B cell (primary cell): ENCODE measurements around the gene RNASE7. TPM values are rescaled to one million over a fixed set of nuclear protein-coding genes. Genes with fewer than 3 reads are reported as not detected.

Experiments
- ATAC-seq: fragments of 200-7000 bp; cut with Tn5 transposase; one replicate; pipeline ENCODE4 v1.10.0; 2021; ENCODE audit warnings: low read depth, mild to moderate bottlenecking, moderate number of reproducible peaks, moderate library complexity
- CTCF ChIA-PET: fragments of 350-600 bp; sonication (Branson Sonifier 250); formaldehyde crosslinking; loops from one replicate; lab custom pipeline; 2021; ENCODE audit warnings: antibody characterized with exemption, inconsistent platforms; lab: Charles Lee
- POLR2A ChIA-PET: fragments of 350-600 bp; sonication (Branson Sonifier 250); formaldehyde crosslinking; loops from one replicate; lab custom pipeline; 2021; ENCODE audit warnings: antibody characterized with exemption; lab: Charles Lee
- DNase-seq: peaks from one replicate; pipeline ENCODE4 v3.0.0; 2013
- H2AFZ ChIP-seq: 2 replicates; pipeline ENCODE4 v1.6.1; 2012; ENCODE audit warnings: mild to moderate bottlenecking, low read depth, low read length; ENCODE audit not compliant: insufficient read depth, poor library complexity, severe bottlenecking
- H3K27ac ChIP-seq, 2 donors: 1 replicate in 1 of 2; 2 replicates in 1 of 2; pipeline ENCODE4 v1.5.1; 2012 to 2013; ENCODE audit warnings: low read length in 2 of 2, mild to moderate bottlenecking in 2 of 2, moderate library complexity in 1 of 2
- H3K27me3 ChIP-seq, 4 experiments: fragments of 200-600 bp in 1 of 4; sonication (generic) in 1 of 4; replicated peaks in 1 of 4; 1 replicate in 2 of 4; 2 replicates in 2 of 4; pipeline versions ENCODE4 v1.6.1 to v1.7.0; 2013 to 2016; ENCODE audit warnings: low read length in 3 of 4, mild to moderate bottlenecking in 2 of 4, mixed read lengths in 1 of 4, moderate library complexity in 1 of 4; ENCODE audit not compliant: insufficient read depth in 4 of 4, control insufficient read depth in 3 of 4; ENCODE audit errors: control extremely low read depth in 1 of 4
- H3K36me3 ChIP-seq, 2 experiments: replicated peaks in 1 of 2; 1 replicate in 1 of 2; 2 replicates in 1 of 2; pipeline versions ENCODE4 v1.6.1 to v1.7.1; 2013; ENCODE audit warnings: low read length in 1 of 2; ENCODE audit not compliant: insufficient read depth in 2 of 2, control insufficient read depth in 1 of 2; ENCODE audit errors: control extremely low read depth in 1 of 2, extremely low read depth in 1 of 2
- H3K4me1 ChIP-seq, 2 donors: fragments of 200-600 bp in 1 of 2; sonication (generic) in 1 of 2; 1 replicate in 1 of 2; 2 replicates in 1 of 2; pipeline versions ENCODE4 v1.5.1 to v1.6.1; 2013 to 2017; ENCODE audit warnings: low read length in 2 of 2; ENCODE audit not compliant: control insufficient read depth in 2 of 2, insufficient read depth in 2 of 2
- H3K4me2 ChIP-seq: replicated peaks from 2 replicates; pipeline ENCODE3; 2012; ENCODE audit warnings: mild to moderate bottlenecking, low read depth, low read length; ENCODE audit not compliant: poor library complexity, severe bottlenecking
- H3K4me3 ChIP-seq, 5 experiments: fragments of 200-600 bp in 1 of 5; sonication (generic) in 1 of 5; 1 replicate in 3 of 5; 2 replicates in 2 of 5; pipeline versions ENCODE4 v1.5.1 to v1.7.0; 2011 to 2016; ENCODE audit warnings: low read length in 4 of 5, mild to moderate bottlenecking in 4 of 5, low read depth in 2 of 5, control low read depth in 1 of 5, moderate library complexity in 1 of 5; ENCODE audit not compliant: insufficient read depth in 1 of 5; ENCODE audit errors: control extremely low read depth in 1 of 5, extremely low read depth in 1 of 5
- H3K79me2 ChIP-seq: fragments of 200-600 bp; sonication (generic); one replicate; pipeline ENCODE4 v1.6.0; 2016; ENCODE audit warnings: low read length; ENCODE audit not compliant: control insufficient read depth, insufficient read depth
- H3K9ac ChIP-seq: fragments of 200-600 bp; sonication (generic); 2 replicates; pipeline ENCODE4 v1.6.1; 2017; ENCODE audit warnings: mild to moderate bottlenecking, low read length, moderate library complexity
- H3K9me3 ChIP-seq, 3 donors: one replicate each; pipeline versions ENCODE4 v1.6.1 to v1.7.1; 2013; ENCODE audit warnings: low read length in 2 of 3; ENCODE audit not compliant: control insufficient read depth in 2 of 3, insufficient read depth in 1 of 3; ENCODE audit errors: control extremely low read depth in 1 of 3
- H4K20me1 ChIP-seq: 2 replicates; pipeline ENCODE4 v1.6.0; 2012; ENCODE audit warnings: mild to moderate bottlenecking, low read length; ENCODE audit not compliant: insufficient read depth, control insufficient read depth, poor library complexity, severe bottlenecking
- H3K27ac Mint-ChIP-seq: one replicate; pipeline ENCODE4 v1.8.0; 2021; ENCODE audit warnings: mixed read lengths
- H3K27me3 Mint-ChIP-seq: one replicate; pipeline ENCODE4 v1.8.0; 2021; ENCODE audit warnings: mixed read lengths
- H3K4me1 Mint-ChIP-seq: one replicate; pipeline ENCODE4 v1.8.0; 2021; ENCODE audit warnings: mixed read lengths
- H3K4me3 Mint-ChIP-seq: one replicate; pipeline ENCODE4 v1.8.0; 2021; ENCODE audit warnings: mixed read lengths
- H3K9me3 Mint-ChIP-seq: one replicate; pipeline ENCODE4 v1.8.0; 2022; ENCODE audit warnings: mixed read lengths; ENCODE audit not compliant: insufficient read depth
- CTCF ChIP-seq: fragments of 200-600 bp; IDR thresholded peaks from one replicate; pipeline ENCODE4 v1.8.0; 2022; ENCODE audit warnings: antibody characterized with exemption, mild to moderate bottlenecking
- EZH2 ChIP-seq: IDR thresholded peaks from 2 replicates; pipeline ENCODE4 v1.6.1; 2012; ENCODE audit warnings: borderline replicate concordance, low read depth, mild to moderate bottlenecking, moderate library complexity, low read length; ENCODE audit not compliant: insufficient read depth, poor library complexity, severe bottlenecking
- WGBS: methylation state at CpG from one replicate; pipeline ENCODE4 v1.1.5; 2013; ENCODE audit warnings: missing lambda C conversion rate; ENCODE audit not compliant: insufficient coverage; 5-methylcytosine and 5-hydroxymethylcytosine counted together
- intact Hi-C: fragments of 100-400 bp; cut with micrococcal nuclease; formaldehyde crosslinking; loops from one replicate; pipeline ENCODE4 v1.10.0; 2022
- polyA plus RNA-seq: library from polyadenylated mRNA; depleted of rRNA; stranded (reverse); fragments of >200 nt; gene quantifications from 2 replicates; pipeline ENCODE4 v1.2.3, GENCODE V29; 2012
- total RNA-seq, 2 donors: library from RNA; stranded (reverse); fragments of 120-200 nt in 1 of 2; gene quantifications; 1 replicate in 1 of 2; 2 replicates in 1 of 2; pipeline versions ENCODE4 v1.2.3 to v1.2.4, GENCODE V29; 2013 to 2022

Gene RNASE7
- total and polyA plus RNA-seq, 2 donors (not counting 1 experiment from before 2014, with no cell fraction given), result not detected

- POLR2A ChIA-PET, result no interaction called here
- no peak overlapping the region for H3K4me2 ChIP-seq
- no peak for ATAC-seq
- H3K27ac Mint-ChIP-seq, result no peak overlapping the region
- CTCF ChIA-PET, result interaction anchor here (1.1 to 6.9 kb wide), 3 partner anchors 12 to 56 kb away, joined by 3 to 87 read pairs (median 4); no protein-coding TSS in a partner anchor
- H3K4me3 ChIP-seq, result no peak overlapping the region
- intact Hi-C loops, result no loop called here
- H3K79me2 ChIP-seq, result no peaks in the 10 kb centered on the region
- H3K27ac ChIP-seq, result no peak overlapping the region
- H4K20me1 ChIP-seq, result no peaks in the 10 kb centered on the region
- no peaks in the 10 kb centered on the region for H3K9me3 Mint-ChIP-seq
- no peak for DNase-seq
- no peak overlapping the region for H3K9ac ChIP-seq
- 87% methylated on average over 4 of the region's 7 CpGs for WGBS
- H3K27me3 ChIP-seq, result peaks cover 0 to 15% (median 0%) of the 10 kb centered on the region in 4 experiments
- H3K36me3 ChIP-seq, result no peaks in the 10 kb centered on the region
- no peaks in the 10 kb centered on the region for H3K9me3 ChIP-seq
- H3K4me1 ChIP-seq, result no peaks in the 10 kb centered on the region
- peaks cover 33% of the 10 kb centered on the region for H3K27me3 Mint-ChIP-seq
- TF ChIP-seq EZH2 (no peak), CTCF (no peak)
- no peak overlapping the region for H3K4me3 Mint-ChIP-seq
- no peaks in the 10 kb centered on the region for H3K4me1 Mint-ChIP-seq
- no peak overlapping the region for H2AFZ ChIP-seq
Measured at GRCh38 chr14:21036751-21037150, 5.4 kb upstream of the RNASE7 start.

GRCh38 chr14:21037156-21037555 lies 5.0 kb upstream of the RNASE7 start:
- Histone ChIP-seq H2AFZ (no peak overlapping the region), H3K9me3 (no peaks in the 10 kb centered on the region), H3K4me1 (no peaks in the 10 kb centered on the region), H3K27me3 (peaks cover 0 to 11% (median 0%) of the 10 kb centered on the region in 4 experiments), H3K9ac (no peak overlapping the region), H4K20me1 (no peaks in the 10 kb centered on the region), H3K36me3 (no peaks in the 10 kb centered on the region), H3K4me2 (no peak overlapping the region), H3K79me2 (no peaks in the 10 kb centered on the region), H3K4me3 (no peak overlapping the region), H3K27ac (no peak overlapping the region)
- no peak for DNase-seq
- WGBS, result 93% methylated on average over 2 of the region's 3 CpGs
- intact Hi-C loops, result no loop called here
- H3K27me3 Mint-ChIP-seq, result peaks cover 37% of the 10 kb centered on the region
- no peak for TF ChIP-seq EZH2
- no peak overlapping the region for H3K27ac Mint-ChIP-seq
- POLR2A ChIA-PET, result no interaction called here
- H3K9me3 Mint-ChIP-seq, result no peaks in the 10 kb centered on the region
- no peak overlapping the region for H3K4me3 Mint-ChIP-seq
- CTCF ChIA-PET, result interaction anchor here (0.9 to 6.9 kb wide), 3 partner anchors 18 to 55 kb away, joined by 3 to 87 read pairs (median 3); no protein-coding TSS in a partner anchor
- no peak for ATAC-seq
- H3K4me1 Mint-ChIP-seq, result no peaks in the 10 kb centered on the region
